Glomerular visceral epithelial cell (primary cell): ENCODE measurements around the gene CSNK1E.

Experiments used
- DNase-seq: peaks from one replicate; pipeline ENCODE4 v3.0.0-alpha.2; 2016; ENCODE audit errors: extremely low spot score

The CSNK1E gene

DNA sequence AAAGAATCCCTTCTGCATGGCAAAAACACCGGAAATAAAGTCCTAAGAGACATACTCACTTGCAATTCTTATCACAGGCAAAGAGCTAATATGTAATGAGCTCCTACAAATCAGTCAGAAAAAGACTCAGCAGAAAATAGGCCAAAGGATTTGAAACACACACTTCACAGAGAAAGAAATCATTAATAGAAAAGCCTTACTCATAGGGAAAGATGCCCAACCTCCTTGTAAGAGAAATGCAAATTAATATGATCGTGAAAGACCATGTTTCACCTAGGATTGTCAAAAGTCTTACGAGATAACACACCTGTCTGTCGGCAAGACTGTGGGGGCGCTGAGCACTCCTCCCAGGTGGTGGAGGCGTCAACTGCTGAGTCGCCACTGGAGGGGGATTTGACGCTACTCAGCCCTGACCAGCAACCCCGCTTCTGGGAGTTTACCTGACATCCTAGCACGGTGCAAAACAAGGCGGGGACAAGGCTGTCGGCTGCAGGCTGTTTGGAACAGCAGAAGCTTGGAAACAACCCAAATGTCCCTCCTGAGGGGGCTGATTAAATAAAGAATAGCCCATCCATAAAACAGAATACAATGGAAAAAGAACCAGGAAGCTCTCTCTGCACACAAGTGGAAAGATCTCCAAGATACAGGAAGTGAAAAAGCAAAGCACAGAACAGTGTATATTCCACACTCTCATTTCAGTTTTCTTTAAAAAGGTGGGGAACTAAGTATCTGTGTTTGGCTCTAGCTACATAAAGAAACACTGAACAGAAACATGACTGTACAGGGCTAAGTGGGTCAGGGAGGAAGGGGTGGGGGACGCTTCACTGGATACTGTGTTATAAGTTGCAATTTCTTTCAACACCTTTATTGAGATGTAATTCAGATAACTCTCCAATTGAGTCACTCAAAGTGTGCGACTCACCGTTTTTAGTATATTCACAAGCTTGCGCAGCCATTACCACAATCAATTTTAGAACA, 11.5 kb downstream of the CSNK1E start:
- peak; percentile 41 for DNase-seq

DNA sequence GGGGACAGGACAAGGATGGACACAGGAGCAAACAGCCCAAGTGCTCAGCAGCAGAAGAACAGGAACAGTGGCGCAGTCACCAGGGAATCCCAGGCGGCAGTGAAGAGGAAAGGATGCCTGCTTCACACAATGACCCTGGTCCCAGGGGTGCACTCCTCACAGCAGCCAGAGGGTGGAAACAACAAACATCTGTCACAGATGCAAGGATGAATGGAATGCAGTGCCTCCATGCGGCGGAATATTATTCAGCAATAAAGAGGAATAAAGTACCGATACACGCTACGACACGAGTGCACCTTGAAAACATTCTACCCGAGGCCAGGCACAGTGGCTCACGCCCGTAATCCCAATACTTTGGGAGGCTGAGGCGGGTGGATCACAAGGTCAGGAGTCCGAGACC, 12.7 kb downstream of the CSNK1E start:
- DNase-seq = no peak

DNA sequence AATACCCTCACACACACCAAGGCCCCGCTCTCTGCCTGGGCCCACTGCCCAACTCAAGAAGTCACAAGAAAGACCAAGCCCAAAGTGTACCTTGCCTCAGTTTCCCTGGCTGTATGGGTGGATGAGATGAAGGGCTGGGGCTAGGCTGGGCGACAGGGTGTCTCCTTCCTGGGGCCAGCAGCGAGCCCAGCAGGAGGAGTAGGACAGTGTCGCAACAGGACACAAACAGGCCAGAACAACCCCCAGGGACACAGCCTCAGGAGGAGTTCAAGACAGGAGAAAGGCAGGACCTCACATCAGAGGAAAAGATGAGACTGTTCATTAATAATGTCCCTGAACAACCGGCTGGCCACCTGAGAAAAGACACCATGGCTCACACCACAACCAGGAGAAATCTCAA, 13.3 kb downstream of the CSNK1E start:
- DNase-seq = no peak

DNA sequence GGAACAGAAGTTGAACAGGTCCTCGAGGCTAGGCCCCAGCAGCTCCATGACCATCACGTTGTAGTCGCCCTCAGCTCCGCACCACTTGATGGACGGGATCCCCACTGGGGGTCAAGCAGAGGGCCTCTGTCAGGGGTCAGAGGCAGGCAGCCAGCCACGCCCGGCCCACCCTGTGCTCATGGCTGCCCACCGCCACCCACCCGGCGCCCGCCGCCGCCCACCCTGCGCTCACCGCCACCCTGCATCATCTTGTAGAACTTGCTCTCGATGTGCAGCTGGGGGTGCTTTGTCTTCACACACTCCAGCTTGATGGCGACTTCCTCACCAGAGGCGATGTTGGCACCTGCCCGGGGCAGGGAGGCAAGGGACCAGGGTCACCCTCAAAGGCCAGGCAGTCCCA, 14.3 kb downstream of the CSNK1E start:
- DNase-seq = no peak

DNA sequence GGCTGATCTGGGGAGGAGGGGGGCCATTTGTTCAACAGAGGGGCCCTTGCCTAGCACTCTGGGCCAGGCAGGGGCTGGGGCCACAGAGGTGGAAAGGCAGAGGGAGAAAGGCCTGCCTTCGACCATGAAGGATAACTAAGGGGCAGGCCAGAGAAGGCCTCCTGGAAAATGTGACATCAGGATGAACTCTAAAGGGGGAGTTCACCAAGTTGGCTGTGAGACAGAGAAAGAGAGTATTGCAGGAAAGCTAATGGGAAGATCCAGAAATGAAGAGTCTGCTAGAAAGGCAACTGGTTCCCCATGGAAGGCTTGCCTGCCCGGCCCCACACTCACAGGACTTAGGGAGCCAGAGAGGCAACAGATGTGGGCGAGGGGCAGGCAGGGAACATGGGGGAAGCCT, 16.3 kb downstream of the CSNK1E start:
- DNase-seq = no peak

DNA sequence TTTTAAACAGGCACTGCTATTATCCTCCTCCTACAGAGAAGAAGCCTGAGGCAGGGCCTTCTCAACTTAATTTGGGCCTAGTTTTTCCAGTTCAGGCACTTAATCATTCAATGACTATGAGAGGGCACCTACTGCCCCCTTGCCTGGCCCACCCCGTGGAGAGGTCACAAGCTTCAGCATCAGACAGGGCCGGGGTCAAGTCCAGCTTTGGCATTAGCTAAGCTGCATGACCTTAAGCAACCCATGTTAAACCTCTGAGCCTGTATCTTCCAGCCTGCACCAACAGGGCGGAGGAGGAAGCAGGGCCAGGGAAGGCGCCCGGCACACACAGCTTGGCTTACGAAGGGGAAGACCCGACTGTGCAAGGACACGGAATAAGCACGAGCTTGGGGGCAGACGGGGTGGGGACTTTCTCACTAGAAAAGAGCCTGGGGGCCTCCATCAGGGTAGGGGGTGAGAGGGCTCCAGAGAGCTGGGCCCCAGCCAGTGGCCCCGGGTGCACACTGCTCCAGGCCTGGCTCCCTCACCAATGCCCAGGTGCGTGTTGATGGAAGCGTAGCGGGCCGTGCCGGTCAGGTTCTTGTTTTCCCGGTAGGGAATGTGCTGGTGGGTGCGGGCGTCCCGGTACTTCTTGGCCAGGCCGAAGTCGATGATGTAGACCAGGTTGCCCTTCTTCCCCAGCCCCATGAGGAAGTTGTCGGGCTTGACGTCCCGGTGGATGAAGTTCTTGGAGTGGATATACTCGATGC, 16.9 kb downstream of the CSNK1E start:
- no peak for DNase-seq

DNA sequence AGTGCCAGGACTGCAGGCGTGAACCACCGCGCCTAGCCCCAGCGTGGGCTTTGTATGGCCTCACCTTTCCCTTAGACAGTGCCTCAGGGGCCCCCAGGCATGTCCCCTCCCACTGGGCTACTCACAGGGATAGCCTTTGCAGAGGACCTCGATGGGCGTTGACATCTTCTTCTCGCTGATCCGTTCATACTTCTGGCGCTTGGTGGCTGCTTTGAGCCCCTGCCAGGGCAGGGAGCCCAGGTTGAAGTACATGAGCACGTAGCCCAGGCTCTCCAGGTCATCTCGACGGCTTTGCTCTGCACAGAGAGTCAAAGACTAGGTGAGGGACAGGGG, 17.5 kb downstream of the CSNK1E start:
- DNase-seq = no peak

DNA sequence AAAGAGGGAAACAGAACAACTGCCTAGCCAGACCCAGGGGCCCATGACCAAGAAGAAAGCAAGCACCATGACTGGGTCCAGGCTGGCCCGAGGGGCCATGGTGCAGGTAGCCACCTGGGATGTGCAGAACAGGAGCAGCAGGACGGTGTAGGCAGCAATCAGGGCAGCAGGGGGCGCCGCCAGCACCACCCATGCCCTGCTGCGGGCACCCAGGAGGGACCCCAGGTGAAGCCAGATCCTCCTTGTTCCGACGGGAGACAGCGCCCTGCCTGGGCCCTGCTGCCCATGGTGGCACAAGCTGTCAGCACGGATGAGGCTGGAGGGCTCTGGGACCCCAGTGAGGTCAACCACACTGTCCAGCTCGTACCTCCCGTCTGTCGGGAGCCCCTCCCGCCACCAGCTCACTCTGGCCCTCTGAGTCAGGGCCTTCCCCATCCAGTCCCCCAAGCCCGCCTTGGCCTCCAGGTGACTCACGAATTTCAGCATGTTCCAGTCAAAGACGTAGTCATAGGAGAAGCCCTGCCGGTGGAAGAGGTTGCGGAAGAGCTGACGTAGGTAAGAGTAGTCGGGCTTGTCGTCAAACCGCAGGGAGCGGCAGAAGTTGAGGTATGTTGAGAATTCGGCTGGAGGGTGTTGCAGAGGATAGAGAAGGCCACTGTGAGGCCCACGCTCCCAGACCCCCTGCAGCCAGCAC, 18.8 kb downstream of the CSNK1E start:
- peak; percentile 85 for DNase-seq

DNA sequence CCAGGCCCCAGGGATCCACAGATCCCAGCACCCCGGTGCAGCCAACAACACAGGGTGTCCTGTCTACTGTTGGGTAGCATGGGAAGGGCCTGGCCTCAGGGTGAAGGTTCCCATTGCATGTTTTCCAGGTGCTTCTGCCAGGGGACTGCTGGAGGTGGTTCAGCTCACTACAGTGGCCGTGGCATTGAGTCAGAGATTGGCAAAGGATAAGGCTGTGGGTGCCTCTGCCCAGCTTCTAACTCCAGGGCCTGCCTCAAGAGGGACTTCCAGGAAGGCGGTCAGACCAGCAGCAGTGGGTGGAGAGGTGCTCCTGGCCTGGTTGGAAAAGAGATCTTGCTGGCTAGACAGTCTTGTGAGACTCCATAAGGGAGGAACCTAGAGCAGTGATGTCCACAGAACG, 20.9 kb downstream of the CSNK1E start:
- no peak for DNase-seq

DNA sequence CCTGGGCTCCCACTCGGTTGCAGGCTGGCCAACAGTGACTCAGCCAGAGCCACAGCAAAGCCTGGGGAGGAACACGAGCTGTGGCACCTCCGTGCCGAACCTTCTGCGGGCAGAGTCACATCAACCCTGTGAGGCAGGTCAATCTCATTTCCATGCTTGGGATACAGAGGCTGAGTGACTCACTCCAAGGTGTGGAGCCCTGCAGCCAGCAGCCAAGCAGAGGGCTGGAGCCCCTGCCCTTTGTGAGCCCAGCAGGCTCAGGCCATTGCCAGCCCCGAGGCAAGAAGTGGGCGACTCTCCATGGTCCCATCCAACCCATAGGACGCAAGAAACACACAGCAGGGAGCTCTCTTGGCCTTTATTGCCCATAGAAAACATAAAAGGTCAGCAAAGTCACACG, 21.4 kb downstream of the CSNK1E start:
- DNase-seq = no peak

DNA sequence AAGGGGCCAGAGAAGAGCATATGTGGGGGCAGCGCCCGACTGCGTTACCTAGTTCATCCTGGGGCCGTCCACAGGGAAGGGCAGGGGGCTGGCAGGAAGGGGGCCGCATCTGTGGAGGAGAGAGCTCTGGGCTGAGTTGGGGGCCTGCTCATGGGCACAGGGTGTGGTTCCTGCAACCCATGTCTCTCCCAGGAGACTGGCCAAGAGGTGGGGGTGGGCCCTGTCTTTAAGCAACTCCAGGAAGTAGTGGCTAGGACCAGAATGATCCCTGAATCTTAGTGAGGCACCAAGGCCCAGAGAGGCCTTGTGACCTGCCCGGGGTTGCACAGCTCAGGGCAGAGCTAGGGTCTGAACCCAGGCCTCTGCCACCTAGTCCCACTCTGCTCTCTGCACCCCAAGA, 21.9 kb downstream of the CSNK1E start:
- no peak for DNase-seq

DNA sequence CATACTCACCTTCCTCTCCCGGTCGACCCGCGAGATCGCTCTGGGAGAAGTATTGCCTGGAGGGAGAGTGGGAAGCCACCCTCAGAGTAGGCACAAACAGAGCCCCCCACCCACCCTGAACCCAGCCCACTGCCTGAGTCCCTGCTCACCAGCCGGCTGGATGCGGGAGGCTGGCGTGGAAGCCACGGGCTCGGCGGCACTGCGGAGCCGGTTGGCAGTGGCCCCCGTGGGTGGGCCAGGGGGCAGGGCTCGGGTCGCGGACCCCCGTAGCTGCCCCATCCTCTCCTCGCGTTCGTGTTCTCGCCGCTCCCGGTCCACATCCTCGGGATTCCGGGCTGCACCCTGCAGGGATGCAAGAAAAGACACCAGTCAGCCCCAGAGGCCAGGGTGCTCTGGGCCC, 23.0 kb downstream of the CSNK1E start:
- no peak for DNase-seq

DNA sequence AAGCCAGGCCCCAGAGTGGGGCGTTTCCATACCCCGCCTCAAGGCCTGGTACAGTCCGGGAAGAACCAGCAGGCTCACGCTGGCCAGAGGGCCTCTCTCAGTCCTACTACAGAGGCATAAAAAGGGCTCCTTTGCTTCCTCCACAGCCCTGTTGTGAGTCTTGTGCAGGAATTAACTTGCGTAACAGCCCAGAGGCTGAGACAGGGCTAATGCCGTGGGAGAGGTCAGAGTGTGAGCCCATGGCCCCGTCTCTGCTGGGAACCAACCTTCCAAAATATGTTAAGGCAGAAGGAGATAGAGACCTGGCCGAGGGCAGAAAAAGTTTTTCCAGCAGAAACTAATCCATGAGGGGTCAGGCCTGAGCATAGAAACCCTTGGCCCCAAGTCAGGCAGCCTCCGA, 24.5 kb downstream of the CSNK1E start:
- DNase-seq = no peak

DNA sequence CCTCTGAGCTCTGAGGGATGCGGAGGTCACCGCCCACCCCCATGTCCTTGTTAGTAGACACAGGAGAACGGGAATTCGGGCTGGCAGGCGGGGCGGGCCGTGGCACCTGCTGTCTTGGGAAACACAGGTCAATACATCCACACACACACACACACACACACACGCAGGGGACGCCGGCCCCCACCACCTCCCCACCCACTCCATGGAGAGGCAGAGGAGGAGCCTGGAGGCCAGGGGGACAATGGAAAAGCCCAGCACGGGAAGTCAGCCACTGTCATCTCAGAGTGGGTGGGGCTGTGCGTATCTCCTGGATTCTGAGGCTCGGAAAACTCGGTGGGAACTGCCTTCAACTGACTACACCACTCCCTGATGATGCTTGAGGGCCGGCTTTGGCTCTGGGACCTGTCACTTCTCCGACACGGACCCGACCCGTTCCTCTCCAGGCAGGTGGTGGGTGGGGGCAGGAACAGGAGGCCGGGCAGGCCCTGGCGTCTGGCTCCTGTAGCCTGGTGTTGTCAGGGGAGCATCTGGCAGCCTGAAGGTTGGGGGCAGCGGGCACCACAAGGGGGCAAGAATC, 25.9 kb downstream of the CSNK1E start:
- DNase-seq = no peak

DNA sequence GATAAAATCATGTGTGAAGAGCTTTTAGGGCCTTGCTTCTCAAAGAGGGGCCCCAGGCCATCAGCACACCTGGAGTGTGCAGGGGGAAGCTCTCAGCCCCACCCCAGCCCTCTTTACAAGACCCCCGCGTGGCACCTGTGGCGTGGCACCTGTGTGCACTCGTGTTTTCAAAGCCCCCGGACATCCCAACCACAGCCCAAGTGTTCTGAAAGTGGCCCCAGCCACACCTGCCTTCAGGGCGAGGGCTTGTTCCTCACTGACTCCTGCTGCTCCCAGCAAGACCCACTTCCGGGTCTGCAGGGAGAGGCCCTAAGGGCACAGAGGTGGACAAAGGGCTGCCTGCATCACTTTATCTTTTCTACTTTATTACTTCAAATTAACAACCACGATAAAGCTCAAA, 26.9 kb downstream of the CSNK1E start:
- no peak for DNase-seq

DNA sequence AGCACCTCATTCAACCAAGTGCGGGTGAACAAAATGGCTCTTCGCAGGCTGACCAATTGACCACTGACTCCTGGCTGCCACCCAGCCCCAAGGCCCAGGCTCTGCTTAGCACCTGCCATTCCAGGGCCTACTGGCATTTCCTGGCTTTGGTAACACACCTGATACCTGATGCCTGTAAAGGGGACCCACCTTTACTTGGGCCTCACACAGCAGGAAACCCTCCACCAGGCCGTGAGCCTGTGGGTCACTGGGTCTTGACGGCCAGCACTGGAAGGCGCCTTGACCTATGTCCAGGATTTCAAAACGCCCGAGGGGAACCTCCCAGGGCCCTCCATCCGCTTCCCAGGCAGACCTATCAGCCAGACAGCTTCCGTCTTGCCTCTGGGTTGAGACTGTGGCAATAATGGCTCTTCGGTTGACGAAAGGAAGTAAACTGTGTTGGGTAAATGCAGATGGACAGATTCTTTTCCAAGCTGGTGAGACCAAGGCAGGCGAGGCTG, 27.6 kb downstream of the CSNK1E start:
- no peak for DNase-seq

DNA sequence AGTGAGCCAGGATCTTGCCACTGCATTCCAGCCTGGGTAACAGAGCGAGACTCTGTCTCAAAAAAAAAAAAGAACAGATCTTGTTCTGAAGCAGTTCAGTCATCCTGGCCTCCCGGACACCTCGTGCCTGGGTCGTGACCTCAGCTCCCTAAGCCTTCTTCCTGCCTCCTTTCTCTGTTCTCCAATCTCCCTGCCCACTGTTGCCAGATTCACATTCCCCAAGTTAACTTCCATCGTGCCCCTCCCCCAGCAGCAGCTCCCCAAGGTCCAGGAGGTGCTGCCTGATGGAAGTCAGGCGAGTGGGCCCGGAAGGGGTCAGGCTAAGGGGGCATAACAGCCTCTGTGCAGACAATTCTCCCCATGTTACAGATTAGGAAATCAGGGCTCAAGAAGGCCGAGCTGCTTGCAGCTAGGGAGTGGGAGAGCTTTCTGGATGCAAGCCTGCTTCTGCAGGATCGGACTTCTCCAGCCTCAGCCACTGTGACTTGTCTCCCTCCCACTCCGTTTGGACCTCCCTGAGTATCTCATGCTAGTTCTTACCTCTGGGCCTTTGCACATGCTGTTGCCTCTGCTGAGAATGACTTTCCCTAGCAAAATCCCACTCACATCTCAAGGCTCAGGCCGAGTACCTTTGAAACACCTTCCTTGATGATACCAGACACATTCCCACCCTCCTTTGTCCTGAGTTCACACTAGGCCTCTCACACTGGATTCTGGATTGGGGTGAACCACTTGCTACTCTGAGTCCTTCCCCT, 30.1 kb downstream of the CSNK1E start:
- DNase-seq = no peak

DNA sequence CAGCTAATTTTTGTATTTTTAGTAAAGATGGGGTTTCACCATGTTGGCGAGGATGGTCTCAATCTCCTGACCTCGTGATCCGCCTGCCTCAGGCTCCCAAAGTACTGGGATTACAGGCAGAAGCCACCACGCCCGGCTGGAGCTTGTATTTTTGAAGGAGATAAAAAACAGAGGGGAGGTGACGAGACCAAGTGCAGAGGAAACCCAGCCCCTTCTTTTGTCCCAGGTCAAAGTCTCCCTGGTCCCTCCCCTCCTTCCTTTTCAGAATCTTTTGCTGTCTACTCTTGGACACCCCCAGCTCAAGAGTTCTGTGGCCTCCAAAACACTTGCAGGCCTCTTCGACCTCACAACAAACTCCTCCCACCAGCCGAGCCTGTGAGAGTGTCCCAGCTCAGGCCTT, 32.2 kb downstream of the CSNK1E start:
- no peak for DNase-seq

DNA sequence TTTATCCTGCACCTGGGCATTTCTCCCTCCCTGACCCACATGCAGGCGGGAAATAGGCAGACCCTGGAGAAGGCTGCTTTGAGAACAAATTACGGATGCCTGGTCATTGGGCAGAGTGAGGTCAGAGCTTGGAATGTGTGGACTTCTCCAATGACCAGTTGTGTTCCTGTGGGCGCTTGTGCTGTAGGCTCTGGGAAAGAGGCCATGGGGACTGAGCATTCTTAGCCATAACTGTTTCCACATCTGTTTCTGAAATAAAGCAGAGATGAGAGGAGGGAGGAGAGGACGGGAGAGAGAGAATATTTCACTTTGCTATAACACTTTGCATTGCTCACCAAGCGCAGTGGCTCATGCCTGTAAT, 33.2 kb downstream of the CSNK1E start:
- DNase-seq = no peak

DNA sequence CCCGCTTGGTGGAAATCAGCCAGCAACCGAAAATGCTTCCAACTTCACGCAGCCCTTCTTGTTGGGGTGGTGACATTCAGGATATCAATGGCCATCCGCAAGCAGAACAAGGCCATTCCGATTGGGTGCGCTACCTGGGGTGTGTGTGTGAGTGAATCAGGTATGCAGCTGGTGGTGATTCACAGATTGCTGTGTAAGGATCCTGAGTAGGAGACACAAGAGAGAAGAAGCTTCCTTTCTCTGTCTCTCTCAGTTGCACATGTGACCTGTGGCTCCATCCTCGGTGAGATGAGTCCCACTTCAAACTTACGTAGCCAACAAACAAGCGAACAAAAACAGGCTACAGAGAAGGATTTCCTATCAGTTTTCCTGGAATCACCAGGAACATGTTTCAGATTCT, 34.8 kb downstream of the CSNK1E start:
- no peak for DNase-seq

DNA sequence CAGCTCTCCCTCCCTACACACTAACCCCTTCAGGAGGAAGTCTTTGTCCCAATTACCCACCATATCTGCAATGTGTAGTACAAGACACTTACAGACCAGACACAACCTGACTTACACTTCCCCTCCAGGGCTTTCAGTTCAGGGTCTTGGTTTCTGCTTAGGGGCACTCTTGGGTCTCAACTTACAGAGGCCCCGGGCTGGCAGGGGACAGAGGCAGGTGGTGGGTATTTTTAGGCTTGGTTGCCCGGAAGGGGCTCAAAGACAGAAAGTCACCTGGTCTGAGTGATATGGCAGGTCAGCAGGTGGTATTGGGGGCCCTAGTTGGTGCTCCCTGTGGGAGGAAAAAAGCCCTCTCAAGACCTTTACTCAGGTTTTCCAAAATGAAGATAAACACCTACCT, 41.1 kb downstream of the CSNK1E start:
- no peak for DNase-seq
